GM12892 (cell line): ENCODE results near the gene GADD45A.
"Not testable (repeated sequence)": the region's sequence is repeated elsewhere in the genome, so short reads cannot be mapped to it uniquely, and the experiment has no call there.

Source experiments
- DNase-seq: peaks from one replicate; pipeline ENCODE4 v3.0.0; 2011; ENCODE audit not compliant: insufficient read length
- FAIRE-seq: peaks from 2 replicates; lab custom pipeline; 2011; peaks lifted over from hg19 to GRCh38; lab: Jason Lieb, UNC
- POLR2A ChIP-seq: IDR thresholded peaks from 2 replicates; pipeline ENCODE4 v1.6.1; 2011; ENCODE audit warnings: low read depth, low read length, control low read depth
- POLR2AphosphoS5 ChIP-seq: IDR thresholded peaks from 2 replicates; pipeline ENCODE4 v1.6.1; 2011; ENCODE audit warnings: low read depth, low read length, control low read depth
- TAF1 ChIP-seq: IDR thresholded peaks from 2 replicates; pipeline ENCODE4 v1.6.1; 2011; ENCODE audit warnings: low read depth, mild to moderate bottlenecking, control low read depth, low read length, borderline replicate concordance

Gene GADD45A

DNA sequence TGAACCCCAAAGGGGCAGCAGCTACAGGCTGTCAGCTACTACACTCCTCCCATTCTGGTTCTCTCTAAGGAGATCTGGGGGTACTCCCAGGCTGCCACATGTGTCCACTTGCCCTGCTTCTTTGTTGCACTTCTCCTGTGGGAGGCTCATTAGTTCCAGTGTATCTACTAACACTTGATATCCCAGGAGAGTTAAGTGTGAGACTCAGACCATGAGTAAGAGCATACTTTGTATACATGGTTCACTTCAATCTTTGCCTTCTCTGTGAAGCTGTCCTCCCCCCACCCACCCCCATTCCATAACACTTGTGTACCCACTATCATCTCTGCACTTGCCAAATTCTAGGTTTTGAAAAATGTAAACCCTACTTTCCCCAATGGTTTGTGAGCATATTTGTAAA lies 34.9 kb upstream of the GADD45A start:
- TF ChIP-seq TAF1 (no peak), POLR2AphosphoS5 (no peak), POLR2A (no peak)
- DNase-seq (no peak), FAIRE-seq (no peak)

DNA sequence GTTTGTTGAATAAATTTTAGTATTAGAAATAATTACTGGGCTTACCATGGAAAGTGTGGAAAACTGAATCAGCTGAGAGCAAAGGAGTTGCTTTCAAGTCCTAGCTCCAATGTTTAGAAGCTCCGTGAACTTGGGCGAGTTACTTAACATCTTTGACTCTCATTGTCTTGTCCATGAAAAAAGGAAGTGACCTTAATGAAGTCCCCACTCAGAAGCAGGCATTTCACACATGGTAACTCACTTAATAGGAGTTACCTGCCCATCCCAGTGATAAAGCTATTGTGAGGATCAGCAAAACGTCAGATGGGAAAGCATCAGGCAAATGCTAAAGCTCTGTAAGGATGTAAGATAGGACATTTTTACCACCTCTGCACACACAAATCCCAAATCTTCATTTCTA lies 34.0 kb upstream of the GADD45A start:
- DNase-seq: no peak
- TF ChIP-seq POLR2A (no peak), POLR2AphosphoS5 (no peak), TAF1 (no peak)
- FAIRE-seq: no peak

DNA sequence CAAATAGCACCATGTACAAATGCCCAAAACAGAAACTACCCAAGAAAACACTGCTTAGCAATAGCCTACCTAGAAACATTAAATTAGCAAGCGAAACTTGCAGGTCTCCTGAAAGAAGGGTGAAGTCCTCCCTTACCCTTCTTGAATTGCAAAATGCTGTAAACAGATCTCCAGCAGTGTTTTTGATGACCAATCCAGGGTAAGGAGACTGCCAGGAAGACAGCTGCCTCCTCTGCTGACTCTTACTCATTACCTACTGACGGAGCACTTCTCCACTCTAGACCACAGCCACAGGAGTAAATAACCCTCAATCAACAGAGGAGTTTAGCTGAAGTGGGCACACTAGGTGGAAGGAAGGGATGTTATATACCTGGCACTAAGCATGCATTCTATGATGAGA lies 32.2 kb upstream of the GADD45A start:
- DNase-seq: no peak
- TF ChIP-seq POLR2AphosphoS5 (no peak), TAF1 (no peak), POLR2A (no peak)
- FAIRE-seq: no peak

DNA sequence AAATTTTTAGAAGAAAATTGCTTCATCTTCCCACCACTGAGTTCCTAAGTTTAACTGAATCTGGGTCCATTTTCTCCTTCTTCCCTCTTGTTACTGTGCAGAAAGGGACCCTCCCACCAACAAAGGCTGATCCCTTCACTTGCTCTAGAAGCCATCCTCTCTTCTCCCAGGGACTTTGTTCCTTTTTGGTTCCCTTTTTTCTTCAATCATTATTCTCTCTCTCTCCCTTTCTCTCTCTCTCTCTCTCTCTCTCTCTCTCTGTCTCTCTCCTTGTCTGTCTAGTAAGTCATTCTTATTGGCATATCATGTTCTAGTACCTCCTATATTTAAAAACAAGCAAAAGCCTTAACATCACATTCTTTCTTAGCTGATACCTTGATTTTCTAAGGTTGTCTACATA lies 31.7 kb upstream of the GADD45A start:
- DNase-seq (no peak), FAIRE-seq (no peak)
- TF ChIP-seq POLR2AphosphoS5 (no peak), POLR2A (no peak), TAF1 (no peak)

DNA sequence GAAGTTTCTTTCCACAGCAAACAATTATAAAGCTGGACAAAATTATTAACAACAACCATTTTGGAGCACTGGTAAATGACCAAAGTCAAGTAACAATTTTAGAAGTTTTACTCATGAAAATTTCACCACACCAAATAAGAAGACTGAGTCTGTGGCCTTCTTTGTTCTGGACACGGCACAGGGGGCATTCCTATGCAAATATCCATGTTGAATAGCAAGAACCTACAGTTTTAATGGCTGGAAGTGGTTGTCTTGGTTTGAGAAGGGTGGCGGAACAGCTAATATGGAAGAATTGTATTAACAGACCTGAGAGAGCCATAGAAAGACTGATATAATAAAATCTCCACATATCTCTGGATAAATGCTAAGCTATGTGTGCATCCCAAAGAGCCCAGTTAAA lies 29.4 kb upstream of the GADD45A start:
- TF ChIP-seq POLR2A: no peak
- no peak for TF ChIP-seq POLR2AphosphoS5
- TF ChIP-seq TAF1: no peak
- FAIRE-seq: no peak

DNA sequence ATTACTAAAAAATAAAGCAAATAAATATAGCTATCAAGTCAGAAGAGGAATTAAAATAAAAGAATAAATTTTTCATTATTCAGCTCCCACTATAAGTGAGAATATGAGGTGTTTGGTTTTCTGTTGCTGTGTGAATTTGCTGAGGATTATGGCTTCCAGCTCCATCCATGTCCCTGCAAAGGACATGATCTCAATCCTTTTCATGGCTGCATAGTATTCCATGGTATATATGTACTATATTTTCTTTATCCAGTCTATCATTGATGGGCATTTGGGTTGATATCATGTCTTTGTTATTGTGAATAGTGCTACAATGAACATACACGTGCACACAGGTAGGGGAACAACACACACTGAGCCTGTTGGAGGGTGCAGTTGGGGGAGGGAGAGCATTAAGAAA lies 27.8 kb upstream of the GADD45A start:
- not testable (repeated sequence) for FAIRE-seq, DNase-seq

More for the DNA sequence above, 29.4 kb upstream of the GADD45A start:
- DNase-seq: no peak

DNA sequence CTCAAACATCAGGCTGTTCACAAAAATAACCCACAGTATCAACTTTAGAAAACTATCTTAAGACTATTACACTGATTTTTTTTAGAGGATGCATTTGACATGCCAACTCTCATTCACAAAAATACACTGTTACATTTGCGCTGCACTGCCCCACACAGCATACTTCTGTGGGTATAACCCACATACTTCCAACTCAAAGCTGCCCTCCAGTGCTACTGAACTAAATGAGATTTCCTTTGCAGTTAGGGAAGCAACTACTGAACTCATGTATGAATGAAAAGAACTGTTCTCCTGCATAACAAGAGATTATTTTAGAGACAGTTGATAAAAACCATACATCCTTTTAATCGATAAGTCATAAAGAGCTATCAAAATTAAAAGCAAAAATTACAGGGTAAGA lies 25.8 kb upstream of the GADD45A start:
- DNase-seq (no peak), FAIRE-seq (no peak)
- TF ChIP-seq TAF1 (no peak), POLR2AphosphoS5 (no peak), POLR2A (no peak)

DNA sequence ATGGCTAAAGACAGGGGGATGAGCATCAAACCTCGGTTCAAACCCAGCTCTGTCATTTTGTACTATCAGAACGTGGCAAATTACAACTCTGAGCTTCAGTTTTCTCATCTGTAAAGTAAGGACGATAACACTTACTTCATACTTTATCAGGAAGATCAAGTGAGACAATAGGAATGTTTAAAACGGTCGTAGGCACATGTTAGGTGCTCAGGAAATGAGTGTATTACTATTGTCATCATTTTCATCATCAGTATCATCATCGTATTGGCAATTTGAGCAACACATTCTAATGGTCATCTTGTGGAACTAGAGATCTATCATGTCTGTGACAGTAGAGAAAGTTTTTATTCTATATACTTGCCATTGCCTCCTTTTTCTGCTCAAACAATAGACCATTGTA lies 22.1 kb upstream of the GADD45A start:
- FAIRE-seq: no peak
- no peak for DNase-seq

DNA sequence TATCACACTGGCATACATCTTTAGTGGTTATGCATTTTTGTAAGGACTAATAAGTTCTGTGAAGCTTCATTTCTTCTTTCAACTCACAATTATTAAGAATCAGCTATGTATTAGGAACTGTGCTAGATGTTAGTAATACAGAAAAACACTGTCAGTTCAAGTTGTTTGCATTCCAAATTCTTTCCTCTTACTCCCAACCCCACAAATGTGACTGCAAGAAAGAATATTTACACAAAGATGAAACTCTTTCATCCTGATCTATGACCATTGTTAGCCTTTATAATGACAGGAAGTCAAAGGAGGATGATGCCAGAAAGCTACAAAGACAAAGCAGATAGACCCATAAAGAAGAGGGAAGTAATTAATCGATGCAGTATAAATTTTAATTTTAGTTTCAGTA lies 21.0 kb upstream of the GADD45A start:
- FAIRE-seq: no peak
- no peak for DNase-seq

More for the DNA sequence above, 22.1 kb upstream of the GADD45A start:
- TF ChIP-seq POLR2AphosphoS5: no peak
- no peak for TF ChIP-seq TAF1
- no peak for TF ChIP-seq POLR2A

DNA sequence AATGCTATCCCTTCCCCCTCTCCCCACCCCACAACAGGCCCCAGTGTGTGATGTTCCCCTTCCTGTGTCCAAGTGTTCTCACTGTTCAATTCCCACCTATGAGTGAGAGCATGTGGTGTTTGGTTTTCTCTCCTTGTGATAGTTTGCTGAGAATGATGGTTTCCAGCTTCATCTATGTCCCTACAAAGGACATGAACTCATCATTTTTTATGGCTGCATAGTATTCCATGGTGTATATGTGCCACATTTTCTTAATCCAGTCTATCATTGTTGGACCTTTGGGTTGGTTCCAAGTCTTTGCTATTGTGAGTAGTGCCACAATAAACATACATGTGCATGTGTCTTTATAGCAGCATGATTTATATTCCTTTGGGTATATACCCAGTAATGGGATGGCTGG lies 19.7 kb upstream of the GADD45A start:
- FAIRE-seq: not testable (repeated sequence)

More for the DNA sequence above, 21.0 kb upstream of the GADD45A start:
- no peak for TF ChIP-seq TAF1
- TF ChIP-seq POLR2AphosphoS5: no peak
- TF ChIP-seq POLR2A: no peak

DNA sequence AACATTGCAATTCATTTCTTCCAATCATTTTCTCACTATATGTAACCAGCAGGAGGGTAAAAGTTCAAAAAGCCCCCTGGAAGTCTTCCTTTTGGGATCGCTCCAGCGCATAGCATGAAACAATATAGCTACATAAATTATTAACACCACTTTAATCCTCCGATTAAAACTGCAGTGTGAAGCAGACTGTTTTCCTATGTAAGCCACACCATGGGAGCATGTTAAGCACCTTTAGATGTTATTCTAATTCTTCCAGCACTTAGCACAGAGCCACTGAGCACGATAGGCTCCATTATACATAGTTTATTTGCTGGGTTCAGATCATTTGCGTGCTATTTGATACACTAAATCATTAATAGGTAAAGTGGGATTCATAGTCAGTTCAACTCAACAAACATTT lies 18.4 kb upstream of the GADD45A start:
- DNase-seq (no peak), FAIRE-seq (peak; percentile 5)
- TF ChIP-seq POLR2AphosphoS5 (no peak), POLR2A (no peak), TAF1 (no peak)

More for the DNA sequence above, 19.7 kb upstream of the GADD45A start:
- DNase-seq: not testable (repeated sequence)

DNA sequence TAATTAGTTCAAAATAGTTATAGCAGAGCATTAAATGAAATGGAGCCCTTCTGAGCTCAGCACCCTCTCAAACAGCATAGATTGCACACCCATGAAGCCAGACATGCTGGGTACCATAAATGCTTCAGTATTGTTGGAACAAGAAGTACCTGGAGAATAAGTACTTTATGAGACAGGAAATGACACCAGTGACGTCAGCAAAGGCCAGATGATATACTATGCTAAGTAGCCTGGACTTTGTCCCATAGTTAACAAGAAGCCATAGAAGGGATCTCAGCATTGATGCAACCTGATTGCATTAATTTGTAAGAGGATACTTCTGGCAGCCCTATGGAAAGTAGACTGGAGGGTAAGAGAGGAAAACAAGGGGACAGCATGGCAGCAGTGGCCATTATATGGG lies 16.3 kb upstream of the GADD45A start:
- FAIRE-seq: no peak
- DNase-seq: no peak

DNA sequence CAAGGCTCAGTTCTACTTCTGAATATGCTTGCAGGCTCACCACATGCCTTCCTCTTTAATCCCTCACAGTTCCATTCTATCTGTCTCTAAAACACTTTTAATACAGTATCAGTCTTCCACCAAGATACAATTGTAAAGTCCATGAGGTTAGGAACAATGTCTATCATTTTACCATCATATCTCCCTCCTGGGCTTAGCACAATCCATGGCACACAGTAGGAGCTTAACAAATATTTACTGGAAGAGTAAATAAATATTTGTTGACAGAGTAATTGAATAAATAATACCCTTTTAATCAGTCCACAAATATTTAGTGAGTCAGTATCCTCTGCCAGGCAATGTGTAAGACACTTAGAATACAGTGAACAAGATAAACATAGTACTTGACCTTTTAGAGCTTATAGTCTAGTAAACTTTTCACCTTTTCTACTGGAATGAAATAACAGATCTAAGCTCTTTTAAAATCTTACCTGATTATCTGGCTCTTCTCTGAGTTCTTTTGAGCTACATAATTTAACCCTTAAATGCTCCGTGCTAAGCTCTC lies 12.7 kb upstream of the GADD45A start:
- DNase-seq (no peak), FAIRE-seq (no peak)

More for the DNA sequence above, 16.3 kb upstream of the GADD45A start:
- no peak for TF ChIP-seq TAF1
- TF ChIP-seq POLR2A: no peak

More for the DNA sequence above, 12.7 kb upstream of the GADD45A start:
- TF ChIP-seq POLR2AphosphoS5 (no peak), TAF1 (no peak), POLR2A (no peak)
